Activated naive CD4-positive, alpha-beta T cell treated with anti-CD3 and anti-CD28 coated beads, Interleukin-2, amount 50 U/mL, for 24 hours (primary cell): ENCODE results near the gene POPDC2.

Source experiments
- H3K27ac Mint-ChIP-seq: one replicate; pipeline ENCODE4 v1.8.0; 2021; ENCODE audit warnings: mild to moderate bottlenecking, mixed read lengths
- H3K27me3 Mint-ChIP-seq: one replicate; pipeline ENCODE4 v1.8.0; 2021; ENCODE audit warnings: mixed read lengths
- H3K36me3 Mint-ChIP-seq: one replicate; pipeline ENCODE4 v1.8.0; 2021; ENCODE audit warnings: mixed read lengths
- H3K4me1 Mint-ChIP-seq: one replicate; pipeline ENCODE4 v1.8.0; 2021; ENCODE audit warnings: mixed read lengths
- H3K4me3 Mint-ChIP-seq: one replicate; pipeline ENCODE4 v1.8.0; 2021; ENCODE audit warnings: mild to moderate bottlenecking, mixed read lengths
- H3K9me3 Mint-ChIP-seq: one replicate; pipeline ENCODE4 v1.8.0; 2021; ENCODE audit warnings: mixed read lengths

POPDC2 gene

DNA sequence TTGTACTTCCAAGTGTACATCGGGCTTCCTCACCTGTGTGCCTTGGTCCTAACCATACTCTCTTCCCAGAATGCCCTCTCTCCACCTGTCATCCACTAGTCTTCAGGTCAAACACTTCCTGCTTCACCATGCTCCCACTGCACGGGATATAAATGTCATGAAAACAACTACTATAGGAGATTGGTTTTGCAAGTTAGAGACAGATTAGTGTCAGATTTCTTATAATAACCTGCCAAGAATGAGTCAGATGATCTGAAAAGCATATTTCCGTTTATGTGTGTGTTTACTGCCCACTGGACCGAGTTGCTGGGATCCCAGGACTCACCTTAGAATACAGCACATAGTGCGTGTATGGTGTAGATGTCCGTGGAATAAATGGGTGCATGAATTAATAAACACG is 41.3 kb downstream of the POPDC2 start:
- Mint-ChIP-seq H3K4me3 (no peak overlapping the region), H3K27ac (no peak overlapping the region), H3K36me3 (no peaks in the 10 kb centered on the region), H3K9me3 (no peaks in the 10 kb centered on the region), H3K27me3 (no peaks in the 10 kb centered on the region), H3K4me1 (no peaks in the 10 kb centered on the region)

GRCh38 chr3:119616056-119616455 is 44.3 kb downstream of the POPDC2 start:
- no peaks in the 10 kb centered on the region for H3K9me3 Mint-ChIP-seq
- no peaks in the 10 kb centered on the region for H3K4me1 Mint-ChIP-seq
- peaks cover 7% of the 10 kb centered on the region for H3K27me3 Mint-ChIP-seq
- no peak overlapping the region for H3K27ac Mint-ChIP-seq
- H3K36me3 Mint-ChIP-seq = no peaks in the 10 kb centered on the region
- no peak overlapping the region for H3K4me3 Mint-ChIP-seq

GRCh38 chr3:119613872-119614271 is 46.5 kb downstream of the POPDC2 start:
- Mint-ChIP-seq H3K9me3 (no peaks in the 10 kb centered on the region), H3K27ac (no peak overlapping the region)

GRCh38 chr3:119613201-119613600 is 47.2 kb downstream of the POPDC2 start:
- no peaks in the 10 kb centered on the region for H3K4me1 Mint-ChIP-seq
- no peak overlapping the region for H3K4me3 Mint-ChIP-seq
- no peaks in the 10 kb centered on the region for H3K9me3 Mint-ChIP-seq
- no peaks in the 10 kb centered on the region for H3K36me3 Mint-ChIP-seq
- no peak overlapping the region for H3K27ac Mint-ChIP-seq
- H3K27me3 Mint-ChIP-seq = peaks cover 14% of the 10 kb centered on the region

More at GRCh38 chr3:119613872-119614271, 46.5 kb downstream of the POPDC2 start:
- Mint-ChIP-seq H3K4me1 (no peaks in the 10 kb centered on the region), H3K27me3 (peaks cover 11% of the 10 kb centered on the region), H3K4me3 (no peak overlapping the region), H3K36me3 (no peaks in the 10 kb centered on the region)

- Mint-ChIP-seq H3K4me1 (no peaks in the 10 kb centered on the region), H3K4me3 (no peak overlapping the region), H3K9me3 (no peaks in the 10 kb centered on the region), H3K27ac (no peak overlapping the region), H3K36me3 (no peaks in the 10 kb centered on the region), H3K27me3 (peaks cover 14% of the 10 kb centered on the region)
Measured at GRCh38 chr3:119611664-119612063, 48.7 kb downstream of the POPDC2 start.

DNA sequence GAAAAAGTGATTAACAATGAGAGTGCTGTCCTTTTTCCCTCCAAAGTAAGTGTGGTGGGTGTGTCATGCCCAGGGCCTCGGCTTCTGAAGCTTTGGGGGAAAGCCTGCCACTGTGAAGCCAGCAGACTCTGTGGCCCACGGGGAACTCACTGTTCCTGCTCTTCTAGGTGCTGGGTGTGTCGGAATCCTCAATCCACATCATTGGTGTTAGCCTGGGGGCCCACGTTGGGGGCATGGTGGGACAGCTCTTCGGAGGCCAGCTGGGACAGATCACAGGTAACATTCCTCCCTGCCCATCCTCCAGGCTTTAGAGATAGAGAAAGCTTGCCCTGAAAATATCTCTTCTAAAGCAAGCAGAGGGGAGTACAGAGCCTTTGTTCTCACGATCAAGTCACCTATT is 51.1 kb downstream of the POPDC2 start:
- Mint-ChIP-seq H3K27ac (no peak overlapping the region), H3K27me3 (peaks cover 14% of the 10 kb centered on the region), H3K9me3 (no peaks in the 10 kb centered on the region), H3K4me1 (no peaks in the 10 kb centered on the region), H3K4me3 (no peak overlapping the region), H3K36me3 (no peaks in the 10 kb centered on the region)

DNA sequence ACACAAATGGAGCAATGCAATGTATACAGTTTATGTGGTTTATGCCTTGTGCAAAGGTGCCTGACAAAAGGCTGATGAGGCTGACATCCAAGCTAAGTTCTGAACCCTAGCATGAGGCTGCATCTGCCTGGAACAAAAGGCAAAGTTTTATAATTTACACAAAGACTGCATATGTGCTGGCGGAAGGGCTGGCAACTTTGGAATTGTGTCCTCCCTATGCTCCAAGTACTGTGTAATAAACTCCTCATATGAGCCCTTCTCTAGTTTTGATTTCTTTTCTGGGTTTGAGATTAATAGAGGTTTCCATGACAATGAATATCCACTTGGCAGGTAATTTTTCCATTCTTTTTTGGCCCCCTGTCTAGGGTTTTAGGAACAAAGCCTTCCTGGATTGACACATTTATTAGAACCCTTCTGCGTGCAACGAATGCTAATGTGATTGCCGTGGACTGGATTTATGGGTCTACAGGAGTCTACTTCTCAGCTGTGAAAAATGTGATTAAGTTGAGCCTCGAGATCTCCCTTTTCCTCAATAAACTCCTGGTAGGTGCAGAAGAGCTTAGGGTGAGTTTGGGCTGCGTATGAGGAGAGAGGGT is 51.9 kb downstream of the POPDC2 start:
- Mint-ChIP-seq H3K4me3 (no peak overlapping the region), H3K27me3 (peaks cover 14% of the 10 kb centered on the region), H3K36me3 (no peaks in the 10 kb centered on the region), H3K27ac (no peak overlapping the region), H3K4me1 (no peaks in the 10 kb centered on the region), H3K9me3 (no peaks in the 10 kb centered on the region)

DNA sequence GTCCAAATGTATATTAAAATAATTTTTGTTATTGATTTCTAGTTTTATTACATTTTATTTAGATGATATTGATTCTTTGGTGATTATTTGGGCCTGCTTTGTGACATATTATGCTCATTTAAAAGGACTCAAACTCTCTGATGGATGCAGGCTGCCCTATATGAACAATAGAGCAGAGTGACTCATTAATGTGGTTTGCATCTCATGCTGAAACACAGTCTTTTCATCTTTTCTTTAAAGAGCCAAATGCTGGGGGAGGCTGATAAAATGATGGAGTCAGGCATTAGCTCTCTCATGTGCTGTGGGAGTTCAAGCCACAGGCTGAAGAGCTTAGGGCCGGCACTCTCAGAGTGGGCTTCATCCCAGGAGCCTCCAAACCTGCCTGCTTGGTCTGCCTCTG is 55.5 kb downstream of the POPDC2 start:
- H3K27me3 Mint-ChIP-seq = peaks cover 7% of the 10 kb centered on the region
- H3K36me3 Mint-ChIP-seq = no peaks in the 10 kb centered on the region
- no peak overlapping the region for H3K4me3 Mint-ChIP-seq
- H3K27ac Mint-ChIP-seq = no peak overlapping the region
- H3K9me3 Mint-ChIP-seq = no peaks in the 10 kb centered on the region
- H3K4me1 Mint-ChIP-seq = no peaks in the 10 kb centered on the region

GRCh38 chr3:119602676-119603075 is 57.7 kb downstream of the POPDC2 start:
- H3K27ac Mint-ChIP-seq = no peak overlapping the region
- H3K36me3 Mint-ChIP-seq = no peaks in the 10 kb centered on the region
- no peaks in the 10 kb centered on the region for H3K9me3 Mint-ChIP-seq
- no peaks in the 10 kb centered on the region for H3K4me1 Mint-ChIP-seq
- no peak overlapping the region for H3K4me3 Mint-ChIP-seq
- no peaks in the 10 kb centered on the region for H3K27me3 Mint-ChIP-seq

DNA sequence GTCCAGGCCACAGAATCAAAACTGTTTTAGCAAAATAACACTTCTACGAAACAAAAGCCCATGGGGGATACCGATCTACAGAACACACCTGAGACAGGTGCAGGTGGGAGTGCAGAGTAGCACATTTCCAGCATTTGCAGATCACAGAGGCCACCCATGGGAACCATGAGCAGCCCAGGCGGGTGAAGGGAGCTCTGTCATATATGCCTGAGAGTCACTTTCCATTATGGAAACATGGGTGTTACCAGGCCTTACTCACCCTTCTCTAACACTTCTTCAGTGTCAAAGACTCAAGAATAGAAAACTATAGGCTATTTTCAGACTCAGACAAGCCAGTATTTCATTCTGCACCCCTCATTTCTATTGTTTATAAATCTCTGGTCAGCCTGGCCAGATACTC is 59.2 kb downstream of the POPDC2 start:
- no peak overlapping the region for H3K27ac Mint-ChIP-seq
- peaks cover 3% of the 10 kb centered on the region for H3K4me1 Mint-ChIP-seq
- no peaks in the 10 kb centered on the region for H3K36me3 Mint-ChIP-seq
- no peaks in the 10 kb centered on the region for H3K9me3 Mint-ChIP-seq
- H3K4me3 Mint-ChIP-seq = no peak overlapping the region
- no peaks in the 10 kb centered on the region for H3K27me3 Mint-ChIP-seq

- Mint-ChIP-seq H3K4me3 (no peak overlapping the region), H3K27ac (no peak overlapping the region), H3K4me1 (peaks cover 3% of the 10 kb centered on the region)
Measured at GRCh38 chr3:119600732-119601131, 59.7 kb downstream of the POPDC2 start.

DNA sequence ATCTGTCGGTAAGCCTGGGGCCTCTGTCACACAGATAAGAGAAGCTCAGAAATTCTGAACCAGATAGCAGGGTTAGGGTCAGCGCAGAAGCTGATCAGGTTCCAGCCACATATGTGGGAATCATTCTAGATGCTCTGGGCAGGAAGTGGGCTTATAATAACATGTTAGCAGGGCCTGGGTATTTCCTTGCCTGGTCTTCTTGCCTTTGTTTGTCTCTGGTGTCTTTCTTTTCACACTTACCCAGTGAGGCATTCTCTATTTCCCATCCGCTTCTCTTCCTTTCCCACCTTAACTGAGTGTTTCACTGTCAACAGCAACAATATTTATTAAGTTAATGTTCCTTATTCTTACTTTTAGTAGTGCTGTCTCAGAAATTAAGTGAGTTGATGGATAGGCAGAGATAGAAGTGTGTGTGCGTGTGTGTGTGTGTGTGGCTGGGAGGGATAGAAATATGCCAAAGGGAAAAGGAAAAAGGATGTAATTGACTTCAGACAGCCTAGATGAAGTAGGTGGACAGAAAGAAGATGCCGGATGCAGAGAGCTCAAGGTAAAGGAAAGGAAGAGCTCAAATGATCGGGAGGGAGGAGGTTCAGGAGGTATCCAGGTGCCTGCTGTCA is 60.7 kb downstream of the POPDC2 start:
- Mint-ChIP-seq H3K9me3 (no peaks in the 10 kb centered on the region), H3K4me1 (peaks cover 3% of the 10 kb centered on the region), H3K36me3 (no peaks in the 10 kb centered on the region), H3K27me3 (no peaks in the 10 kb centered on the region), H3K4me3 (no peak overlapping the region), H3K27ac (no peak overlapping the region)

More at GRCh38 chr3:119600732-119601131, 59.7 kb downstream of the POPDC2 start:
- Mint-ChIP-seq H3K27me3 (no peaks in the 10 kb centered on the region), H3K9me3 (no peaks in the 10 kb centered on the region), H3K36me3 (no peaks in the 10 kb centered on the region)

DNA sequence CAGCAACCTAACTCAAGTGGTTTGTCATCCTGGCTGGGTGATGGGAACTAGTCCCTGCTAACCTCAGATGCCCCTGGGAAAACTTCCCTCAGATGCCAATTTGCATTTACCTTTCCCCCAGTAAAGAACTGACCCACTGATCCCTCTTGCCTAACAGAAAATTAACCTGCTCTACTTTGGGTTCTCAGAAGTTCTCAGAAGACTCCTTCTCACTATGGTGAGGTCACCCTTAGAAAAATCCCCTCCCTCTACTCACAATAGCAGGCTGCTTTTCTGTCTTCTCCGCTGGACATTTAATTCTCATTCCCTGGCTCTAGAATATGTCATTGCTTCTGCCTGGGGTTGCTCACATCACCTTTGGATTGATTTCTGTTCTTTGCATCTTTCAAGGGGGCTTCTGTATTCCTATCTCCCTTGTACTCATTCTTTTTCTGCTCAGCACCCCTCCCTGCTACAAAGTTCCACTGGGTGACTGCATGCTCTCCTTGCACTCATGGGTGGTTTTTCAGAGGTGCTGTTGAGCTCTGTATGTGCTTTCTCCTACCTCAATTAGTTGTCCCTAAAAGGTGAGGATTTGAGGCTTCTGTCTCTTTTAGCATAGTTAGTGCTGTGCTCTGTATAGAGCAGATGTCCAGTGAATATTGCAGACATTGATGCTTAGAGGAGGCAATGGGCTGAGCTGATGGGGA is 61.8 kb downstream of the POPDC2 start:
- no peak overlapping the region for H3K27ac Mint-ChIP-seq
- H3K9me3 Mint-ChIP-seq = no peaks in the 10 kb centered on the region

DNA sequence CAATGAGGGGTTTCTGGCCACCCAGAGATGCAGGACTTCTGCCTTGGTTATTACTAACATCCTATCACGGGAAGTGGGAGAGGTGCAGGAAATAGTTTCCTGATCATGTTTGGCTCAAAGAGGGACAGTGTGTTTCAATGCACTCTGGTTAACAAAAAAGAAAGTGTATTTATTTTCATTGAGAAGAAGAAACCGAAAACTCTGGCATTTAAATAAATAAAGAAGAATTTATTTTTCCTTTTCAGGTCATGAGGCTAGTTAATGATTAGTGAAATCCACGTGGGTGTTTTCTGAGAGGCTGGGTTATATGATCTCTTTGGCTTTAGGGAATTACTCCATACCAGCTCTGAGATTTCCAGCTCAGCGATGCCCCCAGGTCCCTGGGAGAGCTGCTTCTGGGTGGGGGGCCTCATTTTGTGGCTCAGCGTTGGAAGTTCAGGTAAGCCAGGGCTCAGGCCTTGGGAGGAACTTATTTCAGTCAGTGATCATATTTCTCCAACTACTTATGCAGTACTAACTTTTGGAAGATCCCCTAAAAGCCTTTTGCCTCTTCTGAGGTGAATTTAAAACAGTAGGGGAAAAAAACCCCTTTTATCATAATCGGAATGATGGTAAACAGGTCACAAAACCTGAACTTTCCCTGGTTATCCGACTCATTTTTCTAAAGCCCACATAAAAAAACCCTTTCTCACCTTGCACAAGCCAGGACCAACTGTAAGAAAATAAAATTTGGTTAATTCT is 62.7 kb downstream of the POPDC2 start, which contains the start of gene PLA1A:
Gene PLA1A, plus strand, starts transcription at position 338 of the 741 bp plus-strand sequence. Its CDS starts 29 bp downstream, at position 367.
- H3K36me3 Mint-ChIP-seq = no peaks in the 10 kb centered on the region
- H3K4me3 Mint-ChIP-seq = no peak within 1 kb of the TSS

More for the DNA sequence above, 61.8 kb downstream of the POPDC2 start:
- Mint-ChIP-seq H3K4me3 (no peak overlapping the region), H3K27me3 (peaks cover 1% of the 10 kb centered on the region), H3K4me1 (peaks cover 3% of the 10 kb centered on the region), H3K36me3 (no peaks in the 10 kb centered on the region)

GRCh38 chr3:119596398-119596797 is 64.0 kb downstream of the POPDC2 start:
- no peak overlapping the region for H3K27ac Mint-ChIP-seq
- no peaks in the 10 kb centered on the region for H3K36me3 Mint-ChIP-seq
- H3K9me3 Mint-ChIP-seq = no peaks in the 10 kb centered on the region
- H3K27me3 Mint-ChIP-seq = peaks cover 3% of the 10 kb centered on the region
- H3K4me1 Mint-ChIP-seq = peaks cover 3% of the 10 kb centered on the region
- no peak overlapping the region for H3K4me3 Mint-ChIP-seq

More for the DNA sequence above, 62.7 kb downstream of the POPDC2 start, which contains the start of gene PLA1A:
- no peaks in the 10 kb centered on the region for H3K9me3 Mint-ChIP-seq
- peaks cover 3% of the 10 kb centered on the region for H3K4me1 Mint-ChIP-seq
- no peak within 1 kb of the TSS for H3K27ac Mint-ChIP-seq
- peaks cover 1% of the 10 kb centered on the region for H3K27me3 Mint-ChIP-seq
